ENCODE results near the gene TMCO4.
"Not testable (repeated sequence)": the region's sequence is repeated elsewhere in the genome, so short reads cannot be mapped to it uniquely, and the experiment has no call there.

TMCO4 gene

GRCh38 chr1:19643121-19643520 is 156.6 kb downstream of the TMCO4 start:
- Histone ChIP-seq H3K36me3 (ENCODE audit: control insufficient read depth, insufficient read depth, low read length) (no peaks in the 10 kb centered on the region), H3K4me1 (ENCODE audit: control insufficient read depth, insufficient read depth, low read length) (peaks cover 13% of the 10 kb centered on the region), H3K27ac (ENCODE audit: insufficient read depth, low read depth, low read length, poor library complexity, severe bottlenecking) (no peak overlapping the region), H3K9me3 (ENCODE audit: control insufficient read depth, low read length) (no peaks in the 10 kb centered on the region), H3K27me3 (ENCODE audit: control insufficient read depth, insufficient read depth, low read length, poor library complexity, severe bottlenecking) (peaks cover 57% of the 10 kb centered on the region), H3K4me3 (ENCODE audit: insufficient read depth, low read depth, low read length) (no peak overlapping the region)
- WGBS, 2 experiments = 64 to 66% methylated on average over 7 of the region's 7 CpGs

- WGBS, 2 experiments = 23 to 24% methylated on average over 14 of the region's 14 CpGs
- no peak overlapping the region for H3K4me3 ChIP-seq (ENCODE audit: insufficient read depth, low read depth, low read length)
- H3K27ac ChIP-seq (ENCODE audit: insufficient read depth, low read depth, low read length, poor library complexity, severe bottlenecking) = no peak overlapping the region
- H3K36me3 ChIP-seq (ENCODE audit: control insufficient read depth, insufficient read depth, low read length) = no peaks in the 10 kb centered on the region
- H3K9me3 ChIP-seq (ENCODE audit: control insufficient read depth, low read length) = no peaks in the 10 kb centered on the region
- H3K27me3 ChIP-seq (ENCODE audit: control insufficient read depth, insufficient read depth, low read length, poor library complexity, severe bottlenecking) = peaks cover 44% of the 10 kb centered on the region
- H3K4me1 ChIP-seq (ENCODE audit: control insufficient read depth, insufficient read depth, low read length) = peaks cover 13% of the 10 kb centered on the region
Measured at GRCh38 chr1:19640363-19641316, 159.1 kb downstream of the TMCO4 start.

GRCh38 chr1:19639999-19640362 is 159.7 kb downstream of the TMCO4 start:
- no peak overlapping the region for H3K27ac ChIP-seq (ENCODE audit: insufficient read depth, low read depth, low read length, poor library complexity, severe bottlenecking)
- no peak overlapping the region for H3K4me3 ChIP-seq (ENCODE audit: insufficient read depth, low read depth, low read length)
- no peaks in the 10 kb centered on the region for H3K36me3 ChIP-seq (ENCODE audit: control insufficient read depth, insufficient read depth, low read length)
- no peaks in the 10 kb centered on the region for H3K9me3 ChIP-seq (ENCODE audit: control insufficient read depth, low read length)
- H3K4me1 ChIP-seq (ENCODE audit: control insufficient read depth, insufficient read depth, low read length) = peaks cover 13% of the 10 kb centered on the region
- WGBS, 2 experiments = 89 to 94% methylated on average over 3 of the region's 3 CpGs
- H3K27me3 ChIP-seq (ENCODE audit: control insufficient read depth, insufficient read depth, low read length, poor library complexity, severe bottlenecking) = peaks cover 37% of the 10 kb centered on the region

GRCh38 chr1:19639228-19639627 is 160.5 kb downstream of the TMCO4 start:
- H3K4me3 ChIP-seq (ENCODE audit: insufficient read depth, low read depth, low read length) = not testable (repeated sequence)
- 79% methylated on average over 10 of the region's 10 CpGs for WGBS, 2 experiments
- peaks cover 13% of the 10 kb centered on the region for H3K4me1 ChIP-seq (ENCODE audit: control insufficient read depth, insufficient read depth, low read length)

GRCh38 chr1:19637606-19638005 is 162.1 kb downstream of the TMCO4 start:
- H3K4me1 ChIP-seq (ENCODE audit: control insufficient read depth, insufficient read depth, low read length) = peaks cover 13% of the 10 kb centered on the region
- WGBS, 2 experiments = 92 to 95% methylated on average over 10 of the region's 10 CpGs
- no peak overlapping the region for H3K27ac ChIP-seq (ENCODE audit: insufficient read depth, low read depth, low read length, poor library complexity, severe bottlenecking)
- H3K9me3 ChIP-seq (ENCODE audit: control insufficient read depth, low read length) = no peaks in the 10 kb centered on the region
- H3K4me3 ChIP-seq (ENCODE audit: insufficient read depth, low read depth, low read length) = no peak overlapping the region
- H3K36me3 ChIP-seq (ENCODE audit: control insufficient read depth, insufficient read depth, low read length) = no peaks in the 10 kb centered on the region
- H3K27me3 ChIP-seq (ENCODE audit: control insufficient read depth, insufficient read depth, low read length, poor library complexity, severe bottlenecking) = peaks cover 16% of the 10 kb centered on the region

More at GRCh38 chr1:19639228-19639627, 160.5 kb downstream of the TMCO4 start:
- H3K9me3 ChIP-seq (ENCODE audit: control insufficient read depth, low read length); H3K27ac ChIP-seq (ENCODE audit: insufficient read depth, low read depth, low read length, poor library complexity, severe bottlenecking); H3K36me3 ChIP-seq (ENCODE audit: control insufficient read depth, insufficient read depth, low read length): not testable (repeated sequence)
- H3K27me3 ChIP-seq (ENCODE audit: control insufficient read depth, insufficient read depth, low read length, poor library complexity, severe bottlenecking) = peaks cover 31% of the 10 kb centered on the region

- peaks cover 13% of the 10 kb centered on the region for H3K4me1 ChIP-seq (ENCODE audit: control insufficient read depth, insufficient read depth, low read length)
- H3K27ac ChIP-seq (ENCODE audit: insufficient read depth, low read depth, low read length, poor library complexity, severe bottlenecking); H3K27me3 ChIP-seq (ENCODE audit: control insufficient read depth, insufficient read depth, low read length, poor library complexity, severe bottlenecking); H3K36me3 ChIP-seq (ENCODE audit: control insufficient read depth, insufficient read depth, low read length); H3K4me3 ChIP-seq (ENCODE audit: insufficient read depth, low read depth, low read length); H3K9me3 ChIP-seq (ENCODE audit: control insufficient read depth, low read length): not testable (repeated sequence)
- WGBS, 2 experiments = 93 to 95% methylated on average over 9 to 10 of the region's 10 CpGs
Measured at GRCh38 chr1:19636749-19637148, 163.0 kb downstream of the TMCO4 start.

- no peak overlapping the region for H3K4me3 ChIP-seq (ENCODE audit: insufficient read depth, low read depth, low read length)
- 94 to 96% methylated on average over 5 of the region's 5 CpGs for WGBS, 2 experiments
Measured at GRCh38 chr1:19636065-19636464, 163.7 kb downstream of the TMCO4 start.

GRCh38 chr1:19635646-19636045 is 164.1 kb downstream of the TMCO4 start:
- 94% methylated on average over 4 of the region's 4 CpGs for WGBS, 2 experiments
- Histone ChIP-seq H3K4me3 (ENCODE audit: insufficient read depth, low read depth, low read length) (no peak overlapping the region), H3K27ac (ENCODE audit: insufficient read depth, low read depth, low read length, poor library complexity, severe bottlenecking) (no peak overlapping the region), H3K4me1 (ENCODE audit: control insufficient read depth, insufficient read depth, low read length) (peaks cover 8% of the 10 kb centered on the region), H3K9me3 (ENCODE audit: control insufficient read depth, low read length) (no peaks in the 10 kb centered on the region), H3K27me3 (ENCODE audit: control insufficient read depth, insufficient read depth, low read length, poor library complexity, severe bottlenecking) (no peaks in the 10 kb centered on the region), H3K36me3 (ENCODE audit: control insufficient read depth, insufficient read depth, low read length) (no peaks in the 10 kb centered on the region)

More at GRCh38 chr1:19636065-19636464, 163.7 kb downstream of the TMCO4 start:
- no peak overlapping the region for H3K27ac ChIP-seq (ENCODE audit: insufficient read depth, low read depth, low read length, poor library complexity, severe bottlenecking)
- H3K36me3 ChIP-seq (ENCODE audit: control insufficient read depth, insufficient read depth, low read length) = no peaks in the 10 kb centered on the region
- H3K27me3 ChIP-seq (ENCODE audit: control insufficient read depth, insufficient read depth, low read length, poor library complexity, severe bottlenecking) = peaks cover under 1% of the 10 kb centered on the region
- peaks cover 13% of the 10 kb centered on the region for H3K4me1 ChIP-seq (ENCODE audit: control insufficient read depth, insufficient read depth, low read length)
- H3K9me3 ChIP-seq (ENCODE audit: control insufficient read depth, low read length) = no peaks in the 10 kb centered on the region

- not testable (repeated sequence) for H3K27ac ChIP-seq (ENCODE audit: insufficient read depth, low read depth, low read length, poor library complexity, severe bottlenecking); H3K4me1 ChIP-seq (ENCODE audit: control insufficient read depth, insufficient read depth, low read length); H3K4me3 ChIP-seq (ENCODE audit: insufficient read depth, low read depth, low read length); H3K9me3 ChIP-seq (ENCODE audit: control insufficient read depth, low read length); H3K27me3 ChIP-seq (ENCODE audit: control insufficient read depth, insufficient read depth, low read length, poor library complexity, severe bottlenecking); H3K36me3 ChIP-seq (ENCODE audit: control insufficient read depth, insufficient read depth, low read length)
- WGBS, 2 experiments = 91 to 93% methylated on average over 9 of the region's 9 CpGs
Measured at GRCh38 chr1:19635064-19635463, 164.7 kb downstream of the TMCO4 start.

- H3K4me3 ChIP-seq (ENCODE audit: insufficient read depth, low read depth, low read length) = no peak overlapping the region
- no peak overlapping the region for H3K27ac ChIP-seq (ENCODE audit: insufficient read depth, low read depth, low read length, poor library complexity, severe bottlenecking)
- H3K9me3 ChIP-seq (ENCODE audit: control insufficient read depth, low read length) = no peaks in the 10 kb centered on the region
- H3K36me3 ChIP-seq (ENCODE audit: control insufficient read depth, insufficient read depth, low read length) = no peaks in the 10 kb centered on the region
- H3K4me1 ChIP-seq (ENCODE audit: control insufficient read depth, insufficient read depth, low read length) = no peaks in the 10 kb centered on the region
- H3K27me3 ChIP-seq (ENCODE audit: control insufficient read depth, insufficient read depth, low read length, poor library complexity, severe bottlenecking) = no peaks in the 10 kb centered on the region
- 91 to 96% methylated on average over 2 of the region's 2 CpGs for WGBS, 2 experiments
Measured at GRCh38 chr1:19633106-19633505, 166.6 kb downstream of the TMCO4 start.
